Measurements from ENCODE around the gene CCSAP. TPM values are rescaled to one million over a fixed set of nuclear protein-coding genes. Genes with fewer than 3 reads are reported as not detected.
"Not testable (repeated sequence)": the region's sequence is repeated elsewhere in the genome, so short reads cannot be mapped to it uniquely, and the experiment has no call there.

CCSAP gene
- total and polyA plus RNA-seq, 12 donors: 1.7 to 5.4 (median 4.0) TPM

- WGBS, 4 donors: 96 to 99% (median 98%) methylated on average over 1 of the region's 1 CpG
- intact Hi-C loops (cut with DNase I): no loop called here
- DNase-seq: no peak
- Histone ChIP-seq H3K4me3 (no peak overlapping the region), H3K36me3 (replicated peaks in 1 of 2) (peaks cover 0 to 34% of the 10 kb centered on the region in 2 donors), H3K4me1 (replicated peaks in 1 of 2) (no peaks in the 10 kb centered on the region), H3K27me3 (no peaks in the 10 kb centered on the region), H3K27ac (no peak overlapping the region), H3K9me3 (replicated peaks in 1 of 3) (no peaks in the 10 kb centered on the region)
- TF ChIP-seq POLR2A (IDR thresholded peaks at IDR 0.05) (no peak), CTCF (IDR thresholded peaks at IDR 0.05) (no peak)
Observed at GRCh38 chr1:229297746-229298145, 45.1 kb downstream of the CCSAP start.

- Histone ChIP-seq H3K27me3 (no peaks in the 10 kb centered on the region), H3K4me3 (no peak overlapping the region), H3K27ac (no peak overlapping the region), H3K36me3 (replicated peaks in 1 of 2) (peaks cover 0 to 34% of the 10 kb centered on the region in 2 donors), H3K4me1 (replicated peaks in 1 of 2) (no peaks in the 10 kb centered on the region), H3K9me3 (replicated peaks in 1 of 3) (no peaks in the 10 kb centered on the region)
- intact Hi-C loops (cut with DNase I): no loop called here
- WGBS, 4 donors: 74 to 88% (median 81%) methylated on average over 3 of the region's 3 CpGs
- no peak for DNase-seq
- TF ChIP-seq POLR2A (IDR thresholded peaks at IDR 0.05) (no peak), CTCF (IDR thresholded peaks at IDR 0.05) (no peak)
Observed at GRCh38 chr1:229296541-229296941, 46.3 kb downstream of the CCSAP start.

GRCh38 chr1:229295745-229296144 is 47.1 kb downstream of the CCSAP start:
- Histone ChIP-seq H3K36me3 (replicated peaks in 1 of 2) (peaks cover 0 to 32% of the 10 kb centered on the region in 2 donors), H3K27me3 (no peaks in the 10 kb centered on the region), H3K4me3 (no peak overlapping the region), H3K4me1 (replicated peaks in 1 of 2) (no peaks in the 10 kb centered on the region), H3K9me3 (replicated peaks in 1 of 3) (no peaks in the 10 kb centered on the region), H3K27ac (no peak overlapping the region)
- TF ChIP-seq POLR2A (IDR thresholded peaks at IDR 0.05): no peak
- no peak for TF ChIP-seq CTCF (IDR thresholded peaks at IDR 0.05)
- no peak for DNase-seq
- intact Hi-C loops (cut with DNase I): no loop called here
- WGBS, 4 donors: 93 to 97% (median 94%) methylated on average over 10 to 11 of the region's 11 CpGs

- Histone ChIP-seq H3K27ac (no peak overlapping the region), H3K4me1 (replicated peaks in 1 of 2) (no peaks in the 10 kb centered on the region), H3K4me3 (no peak overlapping the region), H3K9me3 (replicated peaks in 1 of 3) (no peaks in the 10 kb centered on the region), H3K27me3 (no peaks in the 10 kb centered on the region), H3K36me3 (replicated peaks in 1 of 2) (peaks cover 0 to 17% of the 10 kb centered on the region in 2 donors)
- intact Hi-C loops (cut with DNase I): no loop called here
- 94 to 100% (median 95%) methylated on average over 10 of the region's 10 CpGs for WGBS, 4 donors
- no peak for DNase-seq
- TF ChIP-seq POLR2A (IDR thresholded peaks at IDR 0.05): no peak
- TF ChIP-seq CTCF (IDR thresholded peaks at IDR 0.05): no peak
Observed at GRCh38 chr1:229293528-229294204, 49.2 kb downstream of the CCSAP start.

GRCh38 chr1:229291686-229292085 is 51.2 kb downstream of the CCSAP start:
- H3K4me3 ChIP-seq; H3K36me3 ChIP-seq (replicated peaks in 1 of 2); H3K27me3 ChIP-seq; intact Hi-C loops (cut with DNase I); H3K9me3 ChIP-seq (replicated peaks in 1 of 3); H3K4me1 ChIP-seq (replicated peaks in 1 of 2); DNase-seq; H3K27ac ChIP-seq: not testable (repeated sequence)
- 91 to 99% (median 94%) methylated on average over 3 to 4 of the region's 4 CpGs for WGBS, 4 donors

Data from adrenal gland (tissue), 12 donors.